Peyer's patch (tissue), 4 donors: ENCODE data around the gene PDE6A.

Experiments
- CTCF ChIP-seq, 6 experiments: fragments of 450-650 bp in 4 of 6; fragments of 200-600 bp in 2 of 6; sonication (generic) in 1 of 6; IDR thresholded peaks; one replicate each; pipeline ENCODE4 v1.5.1; 2017 to 2019; ENCODE audit warnings: antibody characterized with exemption in 6 of 6, mild to moderate bottlenecking in 3 of 6, moderate library complexity in 1 of 6
- POLR2A ChIP-seq, 2 donors: fragments of 450-650 bp; IDR thresholded peaks; one replicate each; pipeline ENCODE4 v1.5.1; 2017; ENCODE audit warnings: antibody characterized with exemption in 2 of 2, mild to moderate bottlenecking in 2 of 2, moderate library complexity in 2 of 2

GRCh38 chr5:149951138-149951749, 6.7 kb upstream of the PDE6A start:
- TF ChIP-seq POLR2A (IDR thresholded peaks at IDR 0.05) (no peak), CTCF (IDR thresholded peaks at IDR 0.05) (no peak)
